RPMI7951 (cell line): Measurements from ENCODE around the gene GRID1. TPM values are rescaled to one million over a fixed set of nuclear protein-coding genes. Genes with fewer than 3 reads are reported as not detected.
"Not testable (repeated sequence)": the region's sequence is repeated elsewhere in the genome, so short reads cannot be mapped to it uniquely, and the experiment has no call there.

Experiments
- DNase-seq: peaks from one replicate; pipeline ENCODE4 v3.0.0-alpha.2; 2012; ENCODE audit warnings: low read depth
- total RNA-seq: library from RNA; depleted of rRNA; stranded (reverse); fragments of >200 nt; shearing (Covaris generic); gene quantifications from 2 replicates; pipeline ENCODE4 v1.2.3, GENCODE V29; 2014

GRID1 gene
- total RNA-seq, 1 experiment from 2014 or later, result not detected

GRCh38 chr10:86044029-86044428, 322.6 kb downstream of the GRID1 start:
- no peak for DNase-seq

- no peak for DNase-seq
Measured at GRCh38 chr10:86043236-86043635, 323.4 kb downstream of the GRID1 start.

GRCh38 chr10:86042161-86042560, 324.4 kb downstream of the GRID1 start:
- DNase-seq, result no peak

- DNase-seq, result no peak
Measured at GRCh38 chr10:86041116-86041515, 325.5 kb downstream of the GRID1 start.

- no peak for DNase-seq
Measured at GRCh38 chr10:86038371-86038770, 328.2 kb downstream of the GRID1 start.

GRCh38 chr10:86037096-86037495, 329.5 kb downstream of the GRID1 start:
- no peak for DNase-seq

GRCh38 chr10:86036544-86036831, 330.1 kb downstream of the GRID1 start:
- DNase-seq, result no peak

GRCh38 chr10:86035791-86036543, 330.6 kb downstream of the GRID1 start:
- DNase-seq, result no peak

GRCh38 chr10:86034710-86035109, 331.9 kb downstream of the GRID1 start:
- DNase-seq, result no peak

- DNase-seq, result no peak
Measured at GRCh38 chr10:86033581-86033980, 333.0 kb downstream of the GRID1 start.

GRCh38 chr10:86032087-86032486, 334.5 kb downstream of the GRID1 start:
- not testable (repeated sequence) for DNase-seq

- no peak for DNase-seq
Measured at GRCh38 chr10:86030312-86030711, 336.3 kb downstream of the GRID1 start.

GRCh38 chr10:86027346-86027745, 339.2 kb downstream of the GRID1 start:
- DNase-seq, result no peak

GRCh38 chr10:86025509-86025908, 341.1 kb downstream of the GRID1 start:
- DNase-seq, result no peak

GRCh38 chr10:86024281-86025041, 342.1 kb downstream of the GRID1 start:
- DNase-seq, result no peak

GRCh38 chr10:86023931-86024280, 342.7 kb downstream of the GRID1 start:
- DNase-seq, result no peak

- DNase-seq, result no peak
Measured at GRCh38 chr10:86023336-86023735, 343.3 kb downstream of the GRID1 start.

GRCh38 chr10:86022906-86023305, 343.7 kb downstream of the GRID1 start:
- DNase-seq, result no peak

- no peak for DNase-seq
Measured at GRCh38 chr10:86020134-86020533, 346.5 kb downstream of the GRID1 start.

- DNase-seq, result no peak
Measured at GRCh38 chr10:86019141-86019540, 347.5 kb downstream of the GRID1 start.

GRCh38 chr10:86018735-86019058, 347.9 kb downstream of the GRID1 start:
- no peak for DNase-seq

- DNase-seq, result no peak
Measured at GRCh38 chr10:86017841-86018734, 348.5 kb downstream of the GRID1 start.

GRCh38 chr10:86013568-86013967, 353.0 kb downstream of the GRID1 start:
- DNase-seq, result no peak
